Vagina (tissue), 2 donors: ENCODE data around the gene FNDC3A.

Experiments used
- POLR2A ChIP-seq, 2 donors: fragments of 450-650 bp; IDR thresholded peaks; one replicate each; pipeline ENCODE4 v1.6.1; 2017; ENCODE audit warnings: antibody characterized with exemption in 2 of 2, mild to moderate bottlenecking in 2 of 2, moderate library complexity in 2 of 2
- POLR2AphosphoS5 ChIP-seq, 2 donors: sonication (generic); formaldehyde crosslinking; IDR thresholded peaks; one replicate each; pipeline ENCODE4 v1.9.0; 2017; ENCODE audit warnings: antibody characterized with exemption in 2 of 2, mild to moderate bottlenecking in 2 of 2, low read depth in 1 of 2; ENCODE audit not compliant: insufficient read depth in 1 of 2
- TF ChIP-seq, protein P1 (sequence below), 3 experiments: fragments of 450-650 bp in 2 of 3; fragments of 200-600 bp in 1 of 3; sonication (generic) in 1 of 3; IDR thresholded peaks; one replicate each; pipeline ENCODE4 v1.5.1; 2017 to 2019; ENCODE audit warnings: antibody characterized with exemption in 3 of 3, mild to moderate bottlenecking in 2 of 3, moderate library complexity in 2 of 3

DNA sequence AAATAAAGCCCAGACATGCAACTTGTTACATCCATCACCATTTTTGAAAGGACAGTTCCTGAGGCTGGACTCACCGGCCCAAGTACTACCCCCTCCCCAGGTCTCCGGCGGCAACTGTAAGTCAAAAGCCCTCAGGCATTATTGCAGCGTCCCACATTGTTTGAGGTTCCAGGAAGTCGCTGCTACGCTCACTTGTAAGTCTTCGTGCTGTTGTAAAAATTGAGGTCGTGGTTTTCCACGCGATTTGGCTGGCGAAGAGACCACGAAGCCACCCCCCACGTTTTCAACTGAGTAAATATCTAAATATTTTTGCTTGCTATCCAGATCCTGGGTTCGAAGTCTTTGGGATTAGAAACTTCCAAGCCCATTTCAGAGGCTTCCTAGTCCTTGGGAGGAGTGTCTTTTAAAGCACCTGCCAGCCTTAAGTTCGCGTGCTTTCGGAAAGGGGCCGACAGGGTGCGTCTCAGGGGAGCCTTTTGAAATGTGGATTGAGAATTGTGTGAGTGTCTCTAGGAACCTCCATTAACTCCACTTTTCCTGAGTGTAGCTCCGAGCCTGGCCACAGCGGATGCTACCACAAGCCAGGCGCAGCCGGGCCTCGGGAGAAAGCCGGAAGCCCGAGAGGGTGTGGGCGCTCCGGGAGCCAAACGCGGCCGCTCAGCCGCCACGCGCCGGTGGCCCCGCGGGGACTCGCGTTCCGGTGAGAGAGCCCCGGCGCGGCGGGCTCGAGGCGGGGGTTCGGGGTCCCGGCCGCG, 434 bp upstream of the FNDC3A start:
- TF ChIP-seq, protein P1, sequence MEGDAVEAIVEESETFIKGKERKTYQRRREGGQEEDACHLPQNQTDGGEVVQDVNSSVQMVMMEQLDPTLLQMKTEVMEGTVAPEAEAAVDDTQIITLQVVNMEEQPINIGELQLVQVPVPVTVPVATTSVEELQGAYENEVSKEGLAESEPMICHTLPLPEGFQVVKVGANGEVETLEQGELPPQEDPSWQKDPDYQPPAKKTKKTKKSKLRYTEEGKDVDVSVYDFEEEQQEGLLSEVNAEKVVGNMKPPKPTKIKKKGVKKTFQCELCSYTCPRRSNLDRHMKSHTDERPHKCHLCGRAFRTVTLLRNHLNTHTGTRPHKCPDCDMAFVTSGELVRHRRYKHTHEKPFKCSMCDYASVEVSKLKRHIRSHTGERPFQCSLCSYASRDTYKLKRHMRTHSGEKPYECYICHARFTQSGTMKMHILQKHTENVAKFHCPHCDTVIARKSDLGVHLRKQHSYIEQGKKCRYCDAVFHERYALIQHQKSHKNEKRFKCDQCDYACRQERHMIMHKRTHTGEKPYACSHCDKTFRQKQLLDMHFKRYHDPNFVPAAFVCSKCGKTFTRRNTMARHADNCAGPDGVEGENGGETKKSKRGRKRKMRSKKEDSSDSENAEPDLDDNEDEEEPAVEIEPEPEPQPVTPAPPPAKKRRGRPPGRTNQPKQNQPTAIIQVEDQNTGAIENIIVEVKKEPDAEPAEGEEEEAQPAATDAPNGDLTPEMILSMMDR (IDR thresholded peaks at IDR 0.05), result no peak
- TF ChIP-seq POLR2A (IDR thresholded peaks at IDR 0.05) (peak in 1 of 2 donors; percentile 55), POLR2AphosphoS5 (IDR thresholded peaks at IDR 0.05; ENCODE audit: insufficient read depth in 1 of 2, low read depth in 1 of 2) (peak in 1 of 2 donors; percentile 7)
